Measurements from ENCODE around the gene DAB1.

The DAB1 gene

GRCh38 chr1:57102561-57103326 is 321.1 kb downstream of the DAB1 start:
- TF ChIP-seq GABPA (IDR thresholded peaks at IDR 0.05; ENCODE audit: low read depth) (no peak), CTCF (IDR thresholded peaks at IDR 0.05; ENCODE audit: insufficient read depth, low read length) (no peak), POLR2AphosphoS5 (IDR thresholded peaks at IDR 0.05; ENCODE audit: low read depth) (no peak), SPI1 (IDR thresholded peaks at IDR 0.05; ENCODE audit: borderline replicate concordance, low read depth) (no peak), REST (IDR thresholded peaks at IDR 0.05; ENCODE audit: insufficient replicate concordance, low read depth) (no peak)
- no peaks in the 10 kb centered on the region for H3K27me3 ChIP-seq (ENCODE audit: insufficient read depth, poor library complexity, severe bottlenecking)
- no peak overlapping the region for H3K27ac ChIP-seq (replicated peaks)
- no peak for DNase-seq (ENCODE audit: low read depth in 1 of 2, low spot score in 1 of 2)
- no peak overlapping the region for H3K4me3 ChIP-seq (replicated peaks; ENCODE audit: insufficient read depth, low read length)

GRCh38 chr1:57101209-57101608 is 322.7 kb downstream of the DAB1 start:
- Histone ChIP-seq H3K4me3 (replicated peaks; ENCODE audit: insufficient read depth, low read length) (no peak overlapping the region), H3K27me3 (ENCODE audit: insufficient read depth, poor library complexity, severe bottlenecking) (no peaks in the 10 kb centered on the region), H3K27ac (replicated peaks) (no peak overlapping the region)
- TF ChIP-seq POLR2AphosphoS5 (IDR thresholded peaks at IDR 0.05; ENCODE audit: low read depth) = no peak
- no peak for TF ChIP-seq GABPA (IDR thresholded peaks at IDR 0.05; ENCODE audit: low read depth)
- TF ChIP-seq CTCF (IDR thresholded peaks at IDR 0.05; ENCODE audit: insufficient read depth, low read length) = no peak
- TF ChIP-seq SPI1 (IDR thresholded peaks at IDR 0.05; ENCODE audit: borderline replicate concordance, low read depth) = no peak
- no peak for DNase-seq (ENCODE audit: low read depth in 1 of 2, low spot score in 1 of 2)

- Histone ChIP-seq H3K27ac (replicated peaks) (no peak overlapping the region), H3K27me3 (ENCODE audit: insufficient read depth, poor library complexity, severe bottlenecking) (no peaks in the 10 kb centered on the region), H3K4me3 (replicated peaks; ENCODE audit: insufficient read depth, low read length) (no peak overlapping the region)
- no peak for TF ChIP-seq SPI1 (IDR thresholded peaks at IDR 0.05; ENCODE audit: borderline replicate concordance, low read depth)
- TF ChIP-seq GABPA (IDR thresholded peaks at IDR 0.05; ENCODE audit: low read depth) = no peak
- no peak for TF ChIP-seq POLR2AphosphoS5 (IDR thresholded peaks at IDR 0.05; ENCODE audit: low read depth)
- no peak for TF ChIP-seq REST (IDR thresholded peaks at IDR 0.05; ENCODE audit: insufficient replicate concordance, low read depth)
- no peak for TF ChIP-seq CTCF (IDR thresholded peaks at IDR 0.05; ENCODE audit: insufficient read depth, low read length)
- DNase-seq (ENCODE audit: low read depth in 1 of 2, low spot score in 1 of 2) = no peak
Measured at GRCh38 chr1:57094749-57095148, 329.1 kb downstream of the DAB1 start.

Measured in HL-60 (cell line).